AG04450 (cell line): Measurements from ENCODE around the gene TSHR. TPM values are rescaled to one million over a fixed set of nuclear protein-coding genes. Genes with fewer than 3 reads are reported as not detected.
"Not testable (repeated sequence)": the region's sequence is repeated elsewhere in the genome, so short reads cannot be mapped to it uniquely, and the experiment has no call there.

Experiments used
- CTCF ChIA-PET: fragments of 300-600, 350-600 bp; formaldehyde crosslinking; extraction: SDS; loops from one replicate; lab custom pipeline; 2022; ENCODE audit warnings: antibody characterized with exemption, inconsistent platforms; lab: Charles Lee
- POLR2A ChIA-PET: fragments of 350-600 bp; formaldehyde crosslinking; extraction: SDS; loops from one replicate; lab custom pipeline; 2021; ENCODE audit warnings: antibody characterized with exemption, inconsistent platforms; lab: Yijun Ruan, JAX
- DNase-seq: peaks from one replicate; pipeline ENCODE4 v3.0.0-alpha.2; 2011; ENCODE audit warnings: low read depth, low spot score
- H3K27ac ChIP-seq: one replicate; pipeline ENCODE4 v1.5.1; 2012; ENCODE audit warnings: low read depth, low read length, control low read depth
- H3K27me3 ChIP-seq: one replicate; pipeline ENCODE4 v1.6.0; 2012; ENCODE audit warnings: low read length; ENCODE audit not compliant: control insufficient read depth, insufficient read depth
- H3K4me3 ChIP-seq: 2 replicates; pipeline ENCODE4 v1.5.1; 2011; ENCODE audit warnings: mild to moderate bottlenecking, low read depth, low read length, control low read depth
- H3K9me3 ChIP-seq: 2 replicates; pipeline ENCODE4 v1.5.1; 2012; ENCODE audit warnings: low read length; ENCODE audit not compliant: control insufficient read depth, insufficient read depth
- CTCF ChIP-seq: IDR thresholded peaks from 2 replicates; pipeline ENCODE4 v1.5.1; 2011; ENCODE audit warnings: low read depth, low read length, control low read depth, inconsistent platforms
- polyA plus RNA-seq: library from polyadenylated mRNA; depleted of rRNA; stranded (reverse); fragments of >200 nt; gene quantifications from 2 replicates; pipeline ENCODE4 v1.2.3, GENCODE V29; 2011

The TSHR gene
- polyA plus RNA-seq, 1 experiment: not detected

- no peak for TF ChIP-seq CTCF
- H3K4me3 ChIP-seq: no peak overlapping the region
- ChIA-PET CTCF (no interaction called here), POLR2A (no interaction called here)
- no peak for DNase-seq
- H3K27ac ChIP-seq: no peak overlapping the region
- no peaks in the 10 kb centered on the region for H3K27me3 ChIP-seq
- H3K9me3 ChIP-seq: no peaks in the 10 kb centered on the region
Observed at GRCh38 chr14:81007131-81007530, 51.7 kb downstream of the TSHR start.

GRCh38 chr14:81009346-81009745 is 53.9 kb downstream of the TSHR start:
- Histone ChIP-seq H3K4me3 (no peak overlapping the region), H3K9me3 (no peaks in the 10 kb centered on the region), H3K27me3 (no peaks in the 10 kb centered on the region), H3K27ac (no peak overlapping the region)
- DNase-seq: no peak
- ChIA-PET CTCF (interaction anchor here (1.0 to 2.1 kb wide), 3 partner anchors 12 to 22 kb away, joined by 3 to 11 read pairs (median 4); no protein-coding TSS in a partner anchor), POLR2A (no interaction called here)
- no peak for TF ChIP-seq CTCF

- no peak for DNase-seq
- H3K27ac ChIP-seq: no peak overlapping the region
- no peaks in the 10 kb centered on the region for H3K9me3 ChIP-seq
- ChIA-PET POLR2A (no interaction called here), CTCF (interaction anchor here (1.2 kb wide), 1 partner anchor 31 kb away, joined by 4 read pairs; no protein-coding TSS in a partner anchor)
- H3K4me3 ChIP-seq: no peak overlapping the region
- H3K27me3 ChIP-seq: no peaks in the 10 kb centered on the region
- no peak for TF ChIP-seq CTCF
Observed at GRCh38 chr14:81018251-81018650, 62.8 kb downstream of the TSHR start.

- POLR2A ChIA-PET: no interaction called here
- Histone ChIP-seq H3K27me3 (no peaks in the 10 kb centered on the region), H3K9me3 (no peaks in the 10 kb centered on the region), H3K4me3 (no peak overlapping the region), H3K27ac (no peak overlapping the region)
- no peak for TF ChIP-seq CTCF
- CTCF ChIA-PET: interaction anchor here (1.2 kb wide), 1 partner anchor 31 kb away, joined by 4 read pairs; no protein-coding TSS in a partner anchor
- DNase-seq: no peak
Observed at GRCh38 chr14:81018684-81019083, 63.3 kb downstream of the TSHR start.

GRCh38 chr14:81019113-81019512 is 63.7 kb downstream of the TSHR start:
- POLR2A ChIA-PET, H3K27ac ChIP-seq, H3K9me3 ChIP-seq, H3K4me3 ChIP-seq, DNase-seq, H3K27me3 ChIP-seq: not testable (repeated sequence)
- CTCF ChIA-PET: interaction anchor here (1.2 kb wide), 1 partner anchor 32 kb away, joined by 4 read pairs; no protein-coding TSS in a partner anchor
